Fibroblast of skin of left biceps (primary cell): ENCODE measurements around the gene ATP6V1B1.

Experiments used
- DNase-seq, 2 experiments: peaks; one replicate each; pipeline ENCODE4 v3.0.0-alpha.2; 2013; ENCODE audit warnings: low read depth in 2 of 2

Gene ATP6V1B1

DNA sequence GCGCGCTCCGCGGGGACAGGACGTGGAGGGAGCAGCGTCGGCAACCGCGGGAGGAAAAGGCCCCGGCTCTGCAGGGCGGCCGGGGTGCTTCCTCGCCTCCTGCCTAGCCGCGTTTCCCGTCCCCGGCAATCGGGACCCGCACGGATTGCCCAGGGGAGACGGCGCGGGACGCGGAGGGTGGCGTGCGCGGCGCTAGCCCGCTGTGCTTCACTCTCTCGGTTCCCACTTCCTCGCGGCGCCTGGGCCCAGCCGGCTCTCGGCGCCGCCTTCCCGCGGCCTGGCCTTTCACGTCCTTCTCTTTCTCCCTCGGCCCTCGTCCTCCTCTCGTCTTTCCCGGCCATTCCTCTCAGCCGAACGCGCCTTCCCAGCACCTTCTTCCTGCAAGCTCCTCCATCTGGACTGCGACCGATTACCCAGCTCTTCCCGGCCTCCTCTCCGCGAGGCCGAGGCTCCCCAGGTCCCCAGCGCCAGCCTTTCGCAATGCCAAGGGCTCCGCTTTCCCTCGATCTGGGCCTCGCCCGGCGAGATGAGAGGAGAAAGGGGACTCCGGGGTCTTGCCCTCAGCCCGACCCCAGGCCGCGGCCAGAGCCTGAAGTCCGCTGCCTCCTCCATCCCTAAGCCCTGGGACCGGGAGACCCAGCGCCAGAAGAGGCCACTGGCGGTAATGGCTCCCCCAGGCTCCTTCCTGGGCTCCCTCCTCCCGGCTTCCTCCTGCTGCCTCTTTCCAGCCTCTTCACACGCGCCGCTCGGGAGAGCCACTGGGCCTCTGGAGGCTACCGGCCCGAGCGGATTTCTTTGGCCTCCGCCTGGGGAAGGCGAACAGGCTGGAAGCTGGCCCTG lies 34.3 kb upstream of the ATP6V1B1 start:
- DNase-seq: no peak

DNA sequence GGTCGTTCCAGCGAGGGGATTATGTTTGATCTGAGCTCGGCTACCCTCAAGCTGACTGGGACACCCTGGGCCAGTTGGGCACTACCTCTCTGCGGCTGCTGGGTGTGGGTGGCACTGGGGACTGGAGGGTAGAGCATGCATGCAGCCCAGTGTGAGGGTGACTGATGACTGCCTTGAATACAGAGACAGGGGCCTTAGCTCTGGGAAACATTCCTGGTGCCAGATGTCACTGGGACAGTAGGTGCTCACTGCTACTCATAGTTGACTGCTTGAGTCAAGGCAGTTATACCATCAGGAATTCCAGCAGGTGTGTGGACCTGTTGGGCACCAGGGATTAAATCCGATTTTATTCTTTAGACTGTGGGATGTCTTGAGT lies 33.6 kb upstream of the ATP6V1B1 start:
- no peak for DNase-seq

DNA sequence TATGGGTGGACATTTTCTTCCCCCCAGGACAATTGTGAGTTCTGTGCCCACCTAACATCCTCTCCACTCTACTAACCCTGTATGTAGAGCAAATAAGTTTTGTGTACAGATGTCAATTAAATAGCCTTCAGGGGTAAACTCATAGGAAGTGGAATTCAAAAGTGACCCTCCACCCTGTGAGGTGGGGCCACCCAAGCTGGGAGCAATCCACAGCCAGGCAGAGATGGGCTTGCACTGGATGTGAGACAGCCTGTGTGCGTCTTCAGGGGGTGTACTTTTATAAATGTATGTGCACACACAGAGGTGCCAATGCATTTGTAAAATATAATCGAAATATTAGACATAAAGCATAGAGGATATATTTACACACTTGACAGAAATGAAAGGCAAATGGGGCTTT lies 33.1 kb upstream of the ATP6V1B1 start:
- DNase-seq: no peak

DNA sequence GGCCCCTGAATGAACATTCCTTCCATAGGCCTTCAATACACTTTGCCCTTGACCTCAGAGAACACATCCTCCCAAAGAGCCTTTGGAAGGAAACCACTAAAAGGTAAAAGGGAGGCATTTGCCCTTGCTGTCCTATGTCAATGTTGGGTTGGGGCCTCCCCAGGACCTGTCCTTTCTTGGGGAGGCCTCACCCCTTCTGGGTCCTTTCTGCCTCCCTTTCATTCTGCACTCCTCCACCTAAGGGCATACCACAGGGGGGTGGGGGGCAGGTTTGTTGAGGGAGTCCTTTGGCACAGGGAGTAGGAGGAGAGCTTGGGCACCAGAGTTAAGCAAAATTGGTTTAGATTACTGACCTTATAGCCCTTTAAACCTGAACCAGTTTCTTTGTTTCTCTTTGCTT lies 32.5 kb upstream of the ATP6V1B1 start:
- no peak for DNase-seq

DNA sequence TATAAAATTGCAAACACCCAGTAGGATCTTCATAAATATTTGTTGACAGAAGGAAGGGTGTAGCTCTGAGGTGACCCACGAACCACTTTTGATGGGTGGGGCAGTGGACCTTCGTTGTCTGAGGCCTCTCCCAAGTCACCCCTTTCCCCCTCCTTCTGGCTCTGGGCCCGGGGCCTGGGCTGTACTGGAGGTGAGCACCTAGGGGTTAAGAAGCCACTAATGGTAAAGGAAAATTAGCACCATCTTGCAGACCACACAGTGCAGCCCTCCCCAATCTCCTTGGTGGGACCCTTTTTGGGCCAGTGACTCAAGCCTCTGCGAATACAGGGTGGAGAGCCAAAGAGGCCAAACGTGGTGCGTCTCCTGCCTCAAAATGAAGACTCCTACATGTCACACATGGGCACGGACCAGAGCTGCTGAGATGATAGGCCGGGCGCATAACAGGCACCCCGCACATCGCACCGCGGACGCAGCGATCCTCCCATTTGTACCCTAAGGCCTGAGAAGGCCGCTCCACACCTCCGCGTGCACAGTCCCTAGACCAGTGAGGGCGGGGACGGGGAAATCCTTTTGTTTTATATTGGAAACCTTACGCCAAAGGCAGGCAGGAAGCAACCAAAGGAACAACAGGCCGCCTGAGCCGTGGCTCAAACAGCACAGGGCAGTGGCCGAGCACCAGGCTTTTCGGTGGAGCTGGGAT lies 31.9 kb upstream of the ATP6V1B1 start:
- DNase-seq: no peak

DNA sequence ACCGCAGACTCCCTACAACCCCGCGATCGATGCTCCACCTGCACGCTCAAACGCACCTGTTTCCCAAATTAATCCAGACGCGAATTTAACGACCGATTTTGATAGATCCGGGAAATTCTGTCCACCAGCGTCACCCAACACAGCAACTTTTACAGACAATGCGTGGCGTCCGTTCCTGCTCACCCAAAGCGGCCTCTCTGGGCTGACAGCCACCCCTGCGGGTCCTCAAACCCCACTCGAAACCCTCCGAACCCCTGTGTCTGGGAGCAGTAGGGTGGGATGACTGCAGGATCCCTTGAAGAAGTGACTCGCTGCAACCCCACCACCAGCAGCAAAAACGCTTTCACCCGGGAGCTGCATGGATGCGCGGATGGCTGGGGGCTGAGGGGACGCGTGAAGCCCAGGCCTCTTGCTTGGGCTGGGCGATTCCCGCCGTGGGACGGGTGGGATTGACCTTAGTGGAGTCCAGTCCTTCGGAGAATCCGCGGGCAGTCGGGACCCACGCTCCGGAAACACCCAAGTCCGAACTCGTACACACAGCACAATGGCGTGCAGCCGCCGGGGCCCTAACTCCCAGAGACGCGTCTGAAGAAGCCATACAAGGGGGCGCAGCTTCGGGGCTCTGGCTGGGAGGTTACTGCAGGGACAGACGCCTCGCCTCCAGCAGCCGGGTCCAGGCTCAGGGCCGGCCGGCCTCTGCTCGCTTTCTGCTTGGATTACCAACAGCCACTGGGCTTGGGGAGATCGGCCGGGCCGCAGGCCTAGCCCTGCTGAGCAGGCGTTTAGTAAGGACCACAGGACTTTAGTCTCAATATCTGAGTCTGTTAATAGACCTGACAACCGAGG lies 31.1 kb upstream of the ATP6V1B1 start:
- DNase-seq: no peak

DNA sequence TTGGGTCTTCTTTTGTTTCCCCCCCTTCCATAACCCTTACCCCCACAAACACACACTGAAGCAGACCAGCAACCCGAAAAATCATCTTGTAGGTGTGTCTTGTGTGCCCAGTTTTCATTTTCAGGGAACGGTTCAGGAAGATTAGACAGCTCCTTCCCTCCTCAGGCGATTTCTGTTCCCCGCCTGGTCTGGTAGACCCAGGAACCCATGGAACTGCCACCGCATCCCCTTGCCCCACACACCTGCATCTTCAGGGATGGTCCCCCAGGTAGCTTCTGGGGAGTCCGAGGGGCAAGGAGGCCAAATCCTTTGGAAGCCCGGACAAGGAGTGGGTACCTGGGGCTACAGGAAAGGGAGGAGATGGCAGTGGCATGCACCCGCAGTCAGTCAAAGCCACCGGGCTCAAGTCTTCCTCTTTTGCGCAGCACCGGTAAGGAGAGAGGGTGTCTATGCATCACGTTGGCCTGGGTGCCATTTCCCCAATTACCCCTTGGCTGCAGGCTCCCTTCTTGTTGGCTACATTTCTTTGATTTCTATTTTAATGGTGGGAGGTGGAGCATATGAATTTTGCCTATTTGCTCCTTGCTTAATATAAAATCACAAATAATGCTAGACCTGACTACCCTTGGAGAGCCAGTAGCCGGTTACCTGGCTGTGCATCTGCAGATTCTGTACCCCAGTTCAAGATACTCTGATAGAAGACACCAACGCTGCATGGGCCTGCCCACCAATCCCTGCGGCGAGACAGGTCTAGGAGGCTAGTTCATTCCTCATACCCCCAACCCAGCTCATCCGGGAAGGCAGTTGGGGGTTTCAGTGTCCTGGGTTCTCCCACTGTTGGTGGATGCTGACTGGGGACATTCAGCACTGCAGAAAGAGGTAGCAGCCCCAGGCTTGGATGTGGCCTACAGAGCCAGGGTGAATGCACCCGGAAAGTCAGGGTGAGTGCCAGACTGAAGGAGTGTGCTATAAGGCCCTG lies 30.0 kb upstream of the ATP6V1B1 start:
- DNase-seq: no peak

DNA sequence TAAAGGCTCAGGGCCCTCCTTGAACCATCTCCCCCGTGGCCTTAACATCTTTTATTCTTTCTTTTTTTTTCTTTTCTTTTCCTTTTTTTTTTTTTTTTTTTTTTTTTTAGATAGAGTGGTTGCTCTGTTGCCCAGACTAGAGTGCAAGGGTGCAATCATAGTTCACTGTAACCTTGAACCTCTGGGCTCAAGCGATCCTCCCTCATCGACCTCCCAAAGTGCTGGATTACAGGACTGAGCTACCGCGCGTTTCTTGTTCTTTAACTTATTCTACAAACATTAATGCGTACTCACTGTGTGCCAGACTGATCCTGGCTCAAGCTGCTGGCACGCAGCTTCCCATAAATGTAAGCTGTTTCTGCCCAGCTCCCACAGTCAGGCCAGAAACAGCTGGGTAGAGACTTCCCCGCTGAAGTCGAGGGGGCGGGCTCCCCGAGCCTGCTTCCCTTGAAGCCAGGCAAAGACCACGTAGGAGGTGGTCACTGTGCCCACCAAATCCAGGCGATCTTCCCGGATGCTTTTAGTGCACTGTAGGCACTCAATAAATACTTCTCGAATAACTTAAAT lies 29.2 kb upstream of the ATP6V1B1 start:
- DNase-seq: no peak

DNA sequence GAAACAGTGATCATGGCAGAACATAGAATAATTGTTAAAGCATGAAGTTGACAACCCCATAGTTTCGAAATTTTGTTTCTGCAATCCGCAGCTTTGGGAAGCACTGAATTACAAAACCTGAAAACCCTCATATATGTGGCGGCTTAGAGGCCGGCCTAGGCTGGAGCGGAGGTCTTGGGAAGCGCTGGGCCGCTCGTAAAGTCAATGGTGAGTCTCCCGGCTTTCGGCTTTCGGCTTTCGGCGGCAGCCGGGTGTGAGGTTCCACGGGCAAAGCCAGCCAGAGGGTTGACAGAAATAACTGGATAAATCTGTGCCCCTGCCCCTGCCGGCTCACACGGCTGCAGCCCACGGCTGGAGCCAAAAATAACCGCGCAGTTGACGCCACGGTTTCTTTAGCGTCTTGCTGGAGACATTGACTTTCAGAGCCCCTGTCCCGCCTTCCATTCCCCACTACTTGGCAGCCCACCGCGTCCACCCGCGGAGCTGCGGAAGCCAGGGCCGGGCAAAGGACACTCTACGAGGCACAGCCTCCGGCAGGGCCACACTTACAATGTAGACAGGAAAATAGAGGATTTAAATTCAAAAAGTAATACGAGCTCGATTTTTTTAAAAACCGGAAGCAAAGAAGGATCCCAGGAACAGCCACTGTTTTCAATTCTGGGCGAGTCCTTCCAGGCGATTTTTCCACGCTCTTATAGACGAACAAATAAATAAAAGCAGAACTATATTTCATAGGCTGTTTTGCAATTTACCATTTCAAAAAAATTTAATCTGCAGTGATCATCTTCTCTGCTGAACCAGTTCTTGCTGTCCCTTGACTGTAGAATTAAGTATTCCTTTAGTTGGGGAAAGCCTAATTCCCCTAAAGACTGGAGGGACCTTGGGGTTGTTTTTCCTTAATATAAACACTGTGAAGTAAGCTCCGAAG lies 28.3 kb upstream of the ATP6V1B1 start:
- DNase-seq: no peak

DNA sequence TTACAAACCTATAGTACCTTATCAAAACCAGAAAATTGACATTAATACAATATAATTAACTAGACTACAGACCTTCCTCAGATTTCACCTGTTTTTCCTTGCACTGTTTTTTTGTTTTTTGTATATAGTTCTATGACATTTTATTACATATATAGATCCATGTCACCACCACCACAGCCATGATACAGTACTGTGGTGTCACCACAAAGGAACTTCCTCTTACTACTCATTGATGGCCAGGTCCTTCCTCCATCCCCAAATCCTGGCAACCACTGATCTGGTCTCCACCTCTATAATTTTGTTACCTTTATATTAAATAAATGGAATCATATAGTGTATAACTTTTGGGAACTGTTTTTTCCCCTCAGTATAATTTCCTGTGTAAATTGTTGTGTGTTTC lies 19.4 kb upstream of the ATP6V1B1 start:
- no peak for DNase-seq

DNA sequence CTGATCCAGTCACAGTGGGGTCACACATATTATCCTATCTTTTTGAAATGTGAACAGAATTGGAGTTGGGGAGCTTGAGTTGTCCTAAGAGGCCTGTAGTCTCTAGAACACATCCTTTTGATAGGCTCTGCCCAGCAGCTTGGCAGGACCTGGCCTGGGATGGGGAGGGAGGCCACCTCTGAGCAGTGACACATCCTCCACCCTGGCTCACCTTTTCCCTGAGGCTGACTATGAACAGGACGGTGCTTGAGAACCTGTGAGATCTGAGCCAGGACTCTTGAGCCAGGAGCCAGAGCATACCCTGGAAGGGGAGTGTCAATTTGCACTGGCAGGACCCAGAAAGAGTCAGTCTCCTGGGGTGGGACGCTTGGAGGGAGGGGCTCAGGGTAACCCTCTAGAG lies 17.7 kb upstream of the ATP6V1B1 start:
- no peak for DNase-seq

DNA sequence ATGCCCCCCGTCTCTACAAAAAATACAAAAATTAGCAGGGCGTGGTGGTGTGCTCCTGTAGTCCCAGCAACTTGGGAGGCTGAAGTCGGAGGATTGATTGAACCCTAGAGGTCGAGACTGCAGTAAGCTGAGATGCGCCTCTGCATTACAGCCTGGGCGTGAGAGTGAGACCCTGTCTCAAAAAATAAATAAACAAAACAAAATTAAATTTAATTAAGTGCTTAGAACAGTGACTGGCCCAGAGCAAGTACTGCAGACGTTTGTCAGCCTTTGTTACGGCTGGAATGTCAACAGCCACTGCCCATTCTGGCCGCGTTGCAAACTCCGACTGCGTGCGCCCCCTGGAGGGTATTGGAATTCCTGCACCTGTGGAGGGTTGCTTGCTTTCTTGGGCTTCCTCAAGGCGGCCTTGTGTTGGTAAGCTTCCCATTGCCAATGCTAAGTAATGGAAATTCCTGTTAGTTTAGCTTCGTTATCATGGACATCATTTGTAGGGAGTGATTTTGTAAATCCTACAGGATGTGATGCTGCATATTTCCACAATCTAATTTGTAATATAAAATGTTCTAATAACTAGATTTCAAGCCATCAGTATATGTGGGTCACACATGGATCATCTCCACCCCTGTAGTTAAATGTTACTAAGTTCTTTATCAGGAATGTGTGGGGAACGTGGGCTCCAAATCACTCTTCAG lies 15.9 kb upstream of the ATP6V1B1 start:
- DNase-seq: peak; percentile 23 to 25

DNA sequence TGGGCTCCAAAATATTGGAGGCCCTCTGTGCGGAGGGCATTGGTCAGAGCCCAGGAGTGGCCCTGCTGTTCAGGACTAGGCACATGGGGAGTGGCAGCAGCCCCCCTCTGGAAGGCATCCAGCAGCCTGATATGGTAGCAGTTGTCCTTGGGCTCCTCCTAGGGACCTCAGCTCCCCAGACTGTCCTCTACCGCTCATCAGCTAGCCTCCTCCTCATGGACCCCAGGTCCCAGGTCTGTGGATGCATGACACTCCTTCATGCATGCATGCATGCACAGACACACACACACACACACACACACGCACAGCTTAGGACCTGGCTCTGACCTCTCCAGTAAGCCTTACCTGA lies 15.4 kb upstream of the ATP6V1B1 start:
- DNase-seq: no peak

DNA sequence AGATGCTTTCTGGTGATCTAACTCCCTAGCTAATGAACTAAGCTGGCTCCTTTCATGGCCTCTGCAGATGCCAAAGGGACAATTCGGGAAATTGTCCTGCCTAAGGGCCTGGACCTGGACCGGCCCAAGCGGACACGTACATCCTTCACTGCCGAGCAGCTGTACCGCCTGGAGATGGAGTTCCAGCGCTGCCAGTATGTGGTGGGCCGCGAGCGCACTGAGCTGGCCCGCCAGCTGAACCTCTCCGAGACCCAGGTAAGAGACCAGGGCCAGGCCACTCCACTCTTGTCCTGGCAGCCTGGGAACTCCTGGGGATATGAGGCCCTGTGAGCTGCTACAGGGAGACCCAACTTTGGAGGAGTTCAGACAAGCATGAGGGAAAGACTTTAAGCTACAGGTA lies 14.7 kb upstream of the ATP6V1B1 start:
- no peak for DNase-seq

DNA sequence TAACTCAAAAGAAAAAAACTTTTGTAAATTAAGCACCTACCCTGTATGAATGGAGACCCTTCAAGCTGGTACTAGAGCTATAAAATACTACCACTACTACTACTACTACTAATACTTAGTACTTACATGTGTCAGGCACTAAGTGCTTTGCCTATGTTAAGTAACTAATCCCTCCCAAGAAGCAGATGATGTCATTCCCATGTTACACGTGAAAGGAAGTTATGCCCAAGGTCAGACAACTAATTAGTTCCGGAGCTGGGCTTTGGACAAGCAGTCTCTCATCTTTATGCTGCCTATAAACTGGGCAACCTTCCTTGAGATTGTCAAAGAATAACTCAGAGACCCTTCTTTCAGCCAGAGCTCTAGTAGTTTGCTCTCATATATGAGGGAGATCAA lies 13.9 kb upstream of the ATP6V1B1 start:
- no peak for DNase-seq

DNA sequence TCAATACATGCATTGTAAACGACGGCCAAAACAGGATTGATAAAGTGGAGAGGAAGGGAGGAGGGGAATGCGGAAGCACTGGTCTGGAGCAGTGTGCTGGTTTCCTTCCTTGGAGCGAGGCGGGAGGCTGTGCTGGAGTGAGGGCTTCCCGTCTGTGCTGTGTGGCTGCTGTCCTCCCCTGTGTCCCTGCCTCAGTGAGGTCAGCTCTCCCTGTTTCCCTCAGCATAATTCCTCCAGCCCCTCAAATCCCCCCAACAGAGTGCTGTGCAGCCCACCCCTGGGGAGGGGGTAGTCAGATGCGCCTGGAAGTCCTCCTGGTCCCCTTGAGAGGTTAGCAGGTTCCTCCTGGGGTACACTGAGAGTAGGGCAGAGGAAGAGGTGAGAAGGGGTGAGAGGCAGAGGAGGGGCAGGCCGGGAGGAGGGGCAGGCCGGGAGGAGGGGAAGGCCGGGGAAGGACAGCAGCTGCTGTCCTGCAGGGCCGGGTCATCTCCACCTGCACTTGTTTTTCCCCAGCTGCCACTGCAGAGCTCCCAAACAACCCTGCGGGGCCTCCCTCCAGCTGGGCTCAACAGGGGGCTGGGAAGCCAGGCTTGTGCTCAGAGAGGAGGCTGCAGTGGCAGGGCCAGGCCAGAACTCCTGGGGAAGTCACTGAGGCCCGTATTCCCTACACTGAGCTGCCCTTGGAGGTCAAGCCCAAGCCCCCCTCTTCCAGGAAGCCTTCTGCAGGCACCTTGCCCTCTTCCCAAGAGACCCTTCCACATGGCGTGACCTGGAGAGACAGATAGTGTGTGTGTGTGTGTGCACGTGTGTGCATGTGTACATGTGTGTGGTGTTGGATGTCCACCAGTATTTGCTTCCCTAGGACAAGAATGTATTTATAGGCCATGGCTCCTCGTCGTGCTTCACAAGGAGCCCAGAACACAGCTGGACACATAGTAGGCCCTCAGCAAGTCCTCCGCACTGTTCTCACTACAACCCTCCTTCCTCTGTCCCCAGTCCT lies 13.2 kb upstream of the ATP6V1B1 start:
- DNase-seq: no peak

DNA sequence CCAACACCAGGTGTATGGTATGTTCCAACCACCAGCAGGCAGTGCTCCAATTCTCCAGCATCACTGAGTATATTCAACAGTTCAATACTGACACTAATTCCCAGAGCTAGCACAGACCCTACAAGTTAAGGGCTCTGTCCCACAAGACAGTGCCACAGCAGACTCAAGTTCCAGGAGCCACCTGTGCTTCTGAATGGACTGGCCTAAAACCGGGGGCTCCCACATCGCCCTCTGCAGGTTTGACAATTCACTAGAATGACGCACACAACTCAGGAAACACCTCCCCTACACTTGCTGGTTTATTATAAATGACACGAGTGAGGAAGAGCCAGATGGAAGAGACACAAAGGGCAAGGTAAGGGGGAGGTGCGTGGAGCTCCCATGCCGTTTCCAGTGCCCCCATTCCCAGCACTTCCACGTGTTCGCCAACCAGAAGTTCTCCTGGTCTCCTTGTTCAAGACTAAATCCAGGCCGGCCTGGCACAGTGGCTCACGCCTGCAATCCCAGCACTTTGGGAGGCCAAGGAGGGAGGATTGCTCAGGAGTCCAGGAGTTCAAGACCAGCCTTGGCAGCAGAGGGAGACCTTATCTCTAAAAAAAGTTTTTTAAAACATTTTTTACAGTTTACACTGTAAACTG lies 12.2 kb upstream of the ATP6V1B1 start:
- DNase-seq: no peak

DNA sequence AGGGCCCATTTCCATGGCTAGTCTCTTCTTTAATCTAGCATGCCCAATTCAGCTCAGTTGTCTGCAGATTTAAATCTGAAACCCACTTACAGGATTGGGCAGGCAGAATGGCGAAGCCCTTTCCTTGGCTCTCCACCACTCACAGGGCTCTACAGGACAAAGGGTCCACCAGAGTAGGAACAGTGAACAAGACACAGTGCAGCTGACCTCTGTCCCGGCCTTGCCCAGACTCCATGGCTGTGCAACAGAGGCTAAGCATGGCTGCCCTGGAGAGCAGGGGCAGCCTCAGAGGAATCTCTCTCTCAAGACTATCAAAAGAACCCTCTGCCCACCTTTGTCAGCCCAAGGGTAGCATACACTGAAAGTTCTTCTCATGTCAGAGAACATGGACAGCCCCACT lies 9.7 kb upstream of the ATP6V1B1 start:
- DNase-seq: no peak
